A673 (cell line): Measurements from ENCODE around the gene USF3. TPM values are rescaled to one million over a fixed set of nuclear protein-coding genes. Genes with fewer than 3 reads are reported as not detected.

Experiments
- BruUV-seq: library from RNA; stranded (reverse); fragments of 400-500 nt; replicated peaks from 2 replicates; lab custom pipeline; 2021; lab: Mats Ljungman, UMichigan
- CTCF ChIA-PET: fragments of 300-600 bp; sonication (Branson Sonifier 250); formaldehyde crosslinking; loops from one replicate; lab custom pipeline; 2022; ENCODE audit warnings: antibody characterized with exemption; lab: Charles Lee
- POLR2A ChIA-PET: fragments of 300-600 bp; sonication (Branson Sonifier 250); formaldehyde crosslinking; loops from one replicate; lab custom pipeline; 2022; ENCODE audit warnings: antibody characterized with exemption; ENCODE audit not compliant: low non-redundant PET; lab: Charles Lee
- DNase-seq: peaks from one replicate; pipeline ENCODE4 v3.0.0-alpha.2; 2015; ENCODE audit warnings: low spot score
- H3K27ac ChIP-seq: fragments of 200-600 bp; sonication (generic); 2 replicates; pipeline ENCODE4 v1.5.1; 2016; ENCODE audit warnings: mixed run types, low read depth, mild to moderate bottlenecking, mixed read lengths, antibody characterized with exemption, low read length; ENCODE audit not compliant: poor library complexity, severe bottlenecking
- H3K27me3 ChIP-seq: fragments of 200-600 bp; sonication (generic); replicated peaks from 2 replicates; pipeline ENCODE4 v1.6.1; 2017; ENCODE audit warnings: mixed run types, low read depth, mild to moderate bottlenecking, mixed read lengths, antibody characterized with exemption, low read length; ENCODE audit not compliant: insufficient read depth, poor library complexity
- H3K36me3 ChIP-seq: fragments of 200-600 bp; sonication (generic); 2 replicates; pipeline ENCODE4 v1.6.1; 2016; ENCODE audit warnings: mixed run types, mild to moderate bottlenecking, mixed read lengths, antibody characterized with exemption, low read length; ENCODE audit not compliant: insufficient read depth, poor library complexity, severe bottlenecking
- H3K4me1 ChIP-seq: fragments of 200-600 bp; sonication (generic); 2 replicates; pipeline ENCODE4 v1.6.1; 2017; ENCODE audit warnings: mixed run types, mild to moderate bottlenecking, mixed read lengths, antibody characterized with exemption, low read length; ENCODE audit not compliant: insufficient read depth, poor library complexity, severe bottlenecking
- H3K4me3 ChIP-seq: fragments of 200-600 bp; sonication (generic); 2 replicates; pipeline ENCODE4 v1.5.1; 2016; ENCODE audit warnings: low read depth, mixed run types, mild to moderate bottlenecking, mixed read lengths, low read length; ENCODE audit not compliant: poor library complexity, severe bottlenecking
- H3K9me3 ChIP-seq: fragments of 200-600 bp; sonication (generic); 2 replicates; pipeline ENCODE4 v1.6.1; 2016; ENCODE audit warnings: mixed run types, low read depth, mild to moderate bottlenecking, mixed read lengths, antibody characterized with exemption, low read length; ENCODE audit not compliant: poor library complexity, severe bottlenecking
- CTCF ChIP-seq: fragments of 300-800, 200-600 bp; sonication (generic); conservative IDR thresholded peaks from 2 replicates; pipeline ENCODE4 v1.5.1; 2017; ENCODE audit warnings: low read depth, mild to moderate bottlenecking, antibody characterized with exemption, low read length, moderate library complexity, mixed read lengths
- EZH2 ChIP-seq: fragments of 200-600 bp; sonication (generic); IDR thresholded peaks from 2 replicates; pipeline ENCODE4 v1.6.1; 2017; ENCODE audit warnings: borderline replicate concordance, low read depth, mild to moderate bottlenecking, mixed read lengths, antibody characterized with exemption, low read length; ENCODE audit not compliant: poor library complexity, severe bottlenecking
- intact Hi-C: fragments of 100-400 bp; cut with micrococcal nuclease; formaldehyde crosslinking; loops from one replicate; pipeline ENCODE4 v1.10.0; 2022; ENCODE audit not compliant: unreplicated experiment
- total RNA-seq: library from RNA; stranded (reverse); gene quantifications from 2 replicates; pipeline ENCODE4 v1.2.3, GENCODE V29; 2021

Gene USF3
- total RNA-seq, 1 experiment from 2014 or later = 9.7 TPM

- Histone ChIP-seq H3K36me3 (no peaks in the 10 kb centered on the region), H3K27me3 (no peaks in the 10 kb centered on the region), H3K4me1 (no peaks in the 10 kb centered on the region), H3K4me3 (no peak overlapping the region), H3K27ac (no peak overlapping the region), H3K9me3 (no peaks in the 10 kb centered on the region)
- POLR2A ChIA-PET = no interaction called here
- BruUV-seq = no TSS peak
- peak; percentile 78 for DNase-seq
- TF ChIP-seq EZH2 = no peak
- peak; percentile 90 for TF ChIP-seq CTCF
- intact Hi-C loops = loop anchor here (2.0 to 10.0 kb wide), 4 partner anchors 132 to 982 kb away; partner anchors contain the start of gene CCDC80
- CTCF ChIA-PET = interaction anchor here (0.7 to 1.0 kb wide), 3 partner anchors 112 to 592 kb away, joined by 3 read pairs; partner anchors contain the start of gene SPICE1
Observed at GRCh38 chr3:113626503-113627371, 69.7 kb downstream of the USF3 start.

GRCh38 chr3:113625834-113626233 lies 70.6 kb downstream of the USF3 start:
- intact Hi-C loops = loop anchor here (2.0 to 10.0 kb wide), 4 partner anchors 131 to 981 kb away; partner anchors contain the start of gene CCDC80
- BruUV-seq = no TSS peak
- POLR2A ChIA-PET = no interaction called here
- Histone ChIP-seq H3K27me3 (no peaks in the 10 kb centered on the region), H3K9me3 (no peaks in the 10 kb centered on the region), H3K27ac (no peak overlapping the region), H3K36me3 (no peaks in the 10 kb centered on the region), H3K4me3 (no peak overlapping the region), H3K4me1 (no peaks in the 10 kb centered on the region)
- CTCF ChIA-PET = no interaction called here
- no peak for DNase-seq
- no peak for TF ChIP-seq EZH2
- no peak for TF ChIP-seq CTCF

- Histone ChIP-seq H3K4me1 (no peaks in the 10 kb centered on the region), H3K4me3 (no peak overlapping the region), H3K27ac (no peak overlapping the region), H3K9me3 (no peaks in the 10 kb centered on the region), H3K36me3 (no peaks in the 10 kb centered on the region), H3K27me3 (no peaks in the 10 kb centered on the region)
- intact Hi-C loops = loop anchor here (10.0 kb wide), 1 partner anchor 979 kb away; the partner anchor contains the start of gene CCDC80
- CTCF ChIA-PET = no interaction called here
- POLR2A ChIA-PET = no interaction called here
- TF ChIP-seq EZH2 = no peak
- TF ChIP-seq CTCF = no peak
- BruUV-seq = no TSS peak
- no peak for DNase-seq
Observed at GRCh38 chr3:113623811-113624210, 72.6 kb downstream of the USF3 start.
